GM19468 (cell line): ENCODE data around the gene PRXL2C.
"Not testable (repeated sequence)": the region's sequence is repeated elsewhere in the genome, so short reads cannot be mapped to it uniquely, and the experiment has no call there.

Experiments used
- ATAC-seq: cut with Tn5 transposase; IDR thresholded peaks from one replicate; pipeline ENCODE4 v1.9.1; 2021; ENCODE audit warnings: mild to moderate bottlenecking, moderate library complexity, moderate number of reproducible peaks; ENCODE audit not compliant: unreplicated experiment; ENCODE audit errors: extremely low read depth

Gene PRXL2C

GRCh38 chr9:96614664-96615063 lies 40.5 kb downstream of the PRXL2C start:
- ATAC-seq: not testable (repeated sequence)

- no peak for ATAC-seq
Measured at GRCh38 chr9:96612966-96613589, 42.0 kb downstream of the PRXL2C start.

- ATAC-seq: no peak
Measured at GRCh38 chr9:96612105-96612965, 42.8 kb downstream of the PRXL2C start.

- no peak for ATAC-seq
Measured at GRCh38 chr9:96611302-96611701, 43.8 kb downstream of the PRXL2C start.

- no peak for ATAC-seq
Measured at GRCh38 chr9:96609732-96610131, 45.4 kb downstream of the PRXL2C start.

GRCh38 chr9:96607971-96608370 lies 47.1 kb downstream of the PRXL2C start:
- no peak for ATAC-seq

- no peak for ATAC-seq
Measured at GRCh38 chr9:96605328-96605727, 49.8 kb downstream of the PRXL2C start.

GRCh38 chr9:96604004-96604319 lies 51.2 kb downstream of the PRXL2C start:
- no peak for ATAC-seq

GRCh38 chr9:96603305-96604003 lies 51.7 kb downstream of the PRXL2C start:
- ATAC-seq: no peak

- ATAC-seq: no peak
Measured at GRCh38 chr9:96599298-96599697, 55.8 kb downstream of the PRXL2C start.

GRCh38 chr9:96596601-96597111 lies 58.5 kb downstream of the PRXL2C start:
- ATAC-seq: no peak
